Natural killer cell (primary cell): ENCODE data around the gene SIPA1. TPM values are rescaled to one million over a fixed set of nuclear protein-coding genes. Genes with fewer than 3 reads are reported as not detected.
"Not testable (repeated sequence)": the region's sequence is repeated elsewhere in the genome, so short reads cannot be mapped to it uniquely, and the experiment has no call there.

Experiments used
- ATAC-seq, 3 donors: fragments of 150-1000 bp in 2 of 3; fragments of 200-7000 bp in 1 of 3; cut with Tn5 transposase; 1 replicate in 1 of 3; 2 replicates in 2 of 3; pipeline ENCODE4 v1.10.0; 2021; ENCODE audit warnings: mild to moderate bottlenecking in 2 of 3, moderate library complexity in 2 of 3
- DNase-seq, 2 donors: peaks; one replicate each; pipeline versions ENCODE4 v3.0.0 to v3.0.0-alpha.2; 2013 to 2021; ENCODE audit warnings: mixed read lengths in 1 of 2
- H3K27ac ChIP-seq: one replicate; pipeline ENCODE4 v1.5.1; 2013; ENCODE audit warnings: mild to moderate bottlenecking, low read length
- H3K27me3 ChIP-seq: one replicate; pipeline ENCODE4 v1.6.1; 2013; ENCODE audit warnings: low read length; ENCODE audit not compliant: control insufficient read depth, insufficient read depth
- H3K36me3 ChIP-seq: one replicate; pipeline ENCODE4 v1.6.1; 2013; ENCODE audit warnings: low read length; ENCODE audit not compliant: control insufficient read depth, insufficient read depth
- H3K4me1 ChIP-seq: one replicate; pipeline ENCODE4 v1.6.1; 2013; ENCODE audit warnings: low read length; ENCODE audit not compliant: control insufficient read depth, insufficient read depth
- H3K4me3 ChIP-seq: one replicate; pipeline ENCODE4 v1.5.1; 2013; ENCODE audit warnings: low read length
- H3K9me3 ChIP-seq: one replicate; pipeline ENCODE4 v1.6.1; 2013; ENCODE audit warnings: low read length; ENCODE audit not compliant: control insufficient read depth, insufficient read depth
- H3K27ac Mint-ChIP-seq, 2 donors: one replicate each; pipeline ENCODE4 v1.8.0; 2022; ENCODE audit warnings: mild to moderate bottlenecking in 2 of 2, mixed read lengths in 2 of 2, moderate library complexity in 1 of 2
- H3K27me3 Mint-ChIP-seq, 2 donors: one replicate each; pipeline ENCODE4 v1.8.0; 2022; ENCODE audit warnings: low read depth in 2 of 2, mixed read lengths in 2 of 2
- H3K36me3 Mint-ChIP-seq: one replicate; pipeline ENCODE4 v1.8.0; 2022; ENCODE audit warnings: mixed read lengths
- H3K4me1 Mint-ChIP-seq, 2 donors: one replicate each; pipeline ENCODE4 v1.8.0; 2022; ENCODE audit warnings: mixed read lengths in 2 of 2
- H3K4me3 Mint-ChIP-seq: one replicate; pipeline ENCODE4 v1.8.0; 2022; ENCODE audit warnings: mild to moderate bottlenecking, moderate library complexity, mixed read lengths
- H3K9me3 Mint-ChIP-seq, 2 donors: one replicate each; pipeline ENCODE4 v1.8.0; 2022; ENCODE audit warnings: mixed read lengths in 2 of 2
- CTCF ChIP-seq: fragments of 200-600 bp; IDR thresholded peaks from one replicate; pipeline ENCODE4 v1.8.0; 2022; ENCODE audit warnings: antibody characterized with exemption
- WGBS: methylation state at CpG from one replicate; pipeline ENCODE4 v1.1.7; 2013; ENCODE audit warnings: missing lambda C conversion rate; ENCODE audit not compliant: insufficient coverage; 5-methylcytosine and 5-hydroxymethylcytosine counted together
- intact Hi-C: fragments of 100-400 bp; cut with micrococcal nuclease; formaldehyde crosslinking; loops from one replicate; pipeline ENCODE4 v1.14.2; 2022
- total RNA-seq, 4 donors: library from RNA; stranded (reverse); fragments of 120-200 nt in 1 of 4; gene quantifications; one replicate each; pipeline versions ENCODE4 v1.2.3 to v1.2.4, GENCODE V29; 2013 to 2022

SIPA1 gene
- total RNA-seq, 3 donors from 2014 or later (not counting 1 experiment from before 2014, with no cell fraction given): 520 to 776 (median 743) TPM

GRCh38 chr11:65658174-65659021, 20.5 kb downstream of the SIPA1 start:
- H3K36me3 Mint-ChIP-seq: peaks cover 25% of the 10 kb centered on the region
- Histone ChIP-seq H3K27ac (no peak overlapping the region), H3K27me3 (no peaks in the 10 kb centered on the region), H3K36me3 (peaks cover 74% of the 10 kb centered on the region), H3K4me3 (no peak overlapping the region), H3K4me1 (peaks cover 44% of the 10 kb centered on the region), H3K9me3 (no peaks in the 10 kb centered on the region)
- H3K4me3 Mint-ChIP-seq: peak overlapping the region; percentile 59
- intact Hi-C loops: no loop called here
- WGBS: 94% methylated on average over 21 of the region's 21 CpGs
- no peak for TF ChIP-seq CTCF
- no peaks in the 10 kb centered on the region for H3K9me3 Mint-ChIP-seq
- no peak for ATAC-seq
- no peaks in the 10 kb centered on the region for H3K27me3 Mint-ChIP-seq
- H3K4me1 Mint-ChIP-seq: peaks cover 43 to 61% of the 10 kb centered on the region in 2 donors
- peak overlapping the region; percentile 68 to 83 for H3K27ac Mint-ChIP-seq
- peak in 1 of 2 donors; percentile 13 for DNase-seq

- peaks cover 23% of the 10 kb centered on the region for H3K36me3 Mint-ChIP-seq
- H3K9me3 ChIP-seq: no peaks in the 10 kb centered on the region
- peaks cover 46% of the 10 kb centered on the region for H3K4me1 ChIP-seq
- H3K4me3 Mint-ChIP-seq: peak overlapping the region; percentile 47
- H3K9me3 Mint-ChIP-seq: no peaks in the 10 kb centered on the region
- no peak for TF ChIP-seq CTCF
- H3K27ac Mint-ChIP-seq: peak overlapping the region; percentile 68 to 83
- peaks cover 62% of the 10 kb centered on the region for H3K36me3 ChIP-seq
- ATAC-seq: no peak
- WGBS: 94% methylated on average over 9 of the region's 9 CpGs
- H3K4me1 Mint-ChIP-seq: peaks cover 35 to 55% of the 10 kb centered on the region in 2 donors
- no peak overlapping the region for H3K27ac ChIP-seq
- DNase-seq: peak in 1 of 2 donors; percentile 7
- H3K27me3 ChIP-seq: no peaks in the 10 kb centered on the region
- H3K4me3 ChIP-seq: no peak overlapping the region
- intact Hi-C loops: loop anchor here (5.0 kb wide), 1 partner anchor 33 kb away; no protein-coding TSS in a partner anchor
- H3K27me3 Mint-ChIP-seq: no peaks in the 10 kb centered on the region
Measured at GRCh38 chr11:65660038-65660437, 22.1 kb downstream of the SIPA1 start.

GRCh38 chr11:65660908-65661307, 23.0 kb downstream of the SIPA1 start:
- not testable (repeated sequence) for H3K27me3 ChIP-seq, DNase-seq, H3K27me3 Mint-ChIP-seq, H3K9me3 ChIP-seq, H3K4me3 ChIP-seq, H3K9me3 Mint-ChIP-seq, ATAC-seq
- Mint-ChIP-seq H3K4me3 (peak overlapping the region; percentile 79), H3K27ac (peak overlapping the region; percentile 83 to 92), H3K36me3 (peaks cover 18% of the 10 kb centered on the region), H3K4me1 (peaks cover 32 to 48% of the 10 kb centered on the region in 2 donors)
- intact Hi-C loops: loop anchor here (5.0 kb wide), 1 partner anchor 34 kb away; no protein-coding TSS in a partner anchor
- Histone ChIP-seq H3K4me1 (peaks cover 46% of the 10 kb centered on the region), H3K27ac (peak overlapping the region; percentile 15), H3K36me3 (peaks cover 53% of the 10 kb centered on the region)
- WGBS: 90% methylated on average over 9 of the region's 9 CpGs

- intact Hi-C loops: loop anchor here (5.0 kb wide), 1 partner anchor 34 kb away; no protein-coding TSS in a partner anchor
- no peaks in the 10 kb centered on the region for H3K9me3 Mint-ChIP-seq
- peaks cover 26 to 40% of the 10 kb centered on the region in 2 donors for H3K4me1 Mint-ChIP-seq
- Histone ChIP-seq H3K4me1 (peaks cover 46% of the 10 kb centered on the region), H3K36me3 (peaks cover 46% of the 10 kb centered on the region), H3K27ac (peak overlapping the region; percentile 98), H3K27me3 (no peaks in the 10 kb centered on the region), H3K4me3 (peak overlapping the region; percentile 95), H3K9me3 (no peaks in the 10 kb centered on the region)
- TF ChIP-seq CTCF: no peak
- DNase-seq: peak in 1 of 2 donors; percentile 24
- ATAC-seq: no peak
- H3K36me3 Mint-ChIP-seq: peaks cover 10% of the 10 kb centered on the region
- no peaks in the 10 kb centered on the region for H3K27me3 Mint-ChIP-seq
- peak overlapping the region; percentile 79 for H3K4me3 Mint-ChIP-seq
- WGBS: 79% methylated on average over 22 of the region's 25 CpGs
- peak overlapping the region; percentile 83 to 92 for H3K27ac Mint-ChIP-seq
Measured at GRCh38 chr11:65661599-65662246, 23.8 kb downstream of the SIPA1 start.
